ENCODE results near the gene SLC6A1. TPM values are rescaled to one million over a fixed set of nuclear protein-coding genes. Genes with fewer than 3 reads are reported as not detected.

SLC6A1 gene
- total and polyA plus RNA-seq, 7 donors, result 0.27 to 1.9 (median 0.36) TPM

DNA sequence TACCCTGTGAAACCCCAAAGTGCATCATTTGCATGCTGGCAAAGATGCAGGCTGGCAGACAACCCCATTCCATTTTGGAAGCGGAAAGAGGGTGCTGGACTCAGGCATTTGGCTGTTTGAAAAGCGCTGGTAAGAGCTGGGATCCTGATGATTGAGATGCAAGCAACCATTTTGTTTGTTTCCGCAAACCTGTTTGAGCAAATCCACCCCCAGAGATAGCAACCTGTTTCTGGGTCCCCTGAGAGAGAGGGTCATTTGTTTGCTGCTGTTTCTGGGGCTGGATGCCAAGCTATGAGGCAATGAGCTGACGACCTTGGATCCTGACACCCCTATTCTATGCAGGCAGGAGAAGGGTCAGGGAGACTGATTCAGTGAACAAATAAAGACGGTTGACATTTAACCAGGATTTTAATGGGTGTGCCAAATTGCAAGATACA is 9.8 kb downstream of the SLC6A1 start:
- Histone ChIP-seq H3K4me1 (no peaks in the 10 kb centered on the region), H3K4me3 (no peak overlapping the region), H3K27me3 (ENCODE audit: insufficient read depth in 3 of 3, low read length in 2 of 3) (peaks cover 0 to 12% (median 5%) of the 10 kb centered on the region in 3 donors), H3K27ac (no peak overlapping the region), H3K36me3 (ENCODE audit: insufficient read depth in 1 of 2, low read depth in 1 of 2) (no peaks in the 10 kb centered on the region), H3K9me3 (no peaks in the 10 kb centered on the region)
- no peak for TF ChIP-seq CTCF (IDR thresholded peaks at IDR 0.05)
- WGBS, 3 donors, result 31 to 36% (median 35%) methylated on average over 5 of the region's 5 CpGs
- intact Hi-C loops (cut with DNase I), result no loop called here
- ATAC-seq (no peak), DNase-seq (no peak)

GRCh38 chr3:11004563-11004962 is 12.0 kb downstream of the SLC6A1 start:
- Histone ChIP-seq H3K27ac (no peak overlapping the region), H3K27me3 (ENCODE audit: insufficient read depth in 3 of 3, low read length in 2 of 3) (peaks cover 0 to 12% (median 5%) of the 10 kb centered on the region in 3 donors), H3K36me3 (ENCODE audit: insufficient read depth in 1 of 2, low read depth in 1 of 2) (no peaks in the 10 kb centered on the region), H3K4me1 (no peaks in the 10 kb centered on the region), H3K4me3 (no peak overlapping the region), H3K9me3 (no peaks in the 10 kb centered on the region)
- DNase-seq (no peak), ATAC-seq (no peak)
- WGBS, 3 donors, result 43 to 56% (median 45%) methylated on average over 8 of the region's 8 CpGs
- TF ChIP-seq CTCF (IDR thresholded peaks at IDR 0.05), result no peak
- intact Hi-C loops (cut with DNase I), result no loop called here

GRCh38 chr3:11005686-11006256 is 13.2 kb downstream of the SLC6A1 start:
- 61 to 64% (median 62%) methylated on average over 6 of the region's 6 CpGs for WGBS, 3 donors
- DNase-seq (no peak), ATAC-seq (no peak)
- H3K27ac ChIP-seq, result no peak overlapping the region
- no peaks in the 10 kb centered on the region for H3K4me1 ChIP-seq
- intact Hi-C loops (cut with DNase I), result no loop called here
- TF ChIP-seq CTCF (IDR thresholded peaks at IDR 0.05), result no peak
- no peaks in the 10 kb centered on the region for H3K36me3 ChIP-seq (ENCODE audit: insufficient read depth in 1 of 2, low read depth in 1 of 2)
- H3K27me3 ChIP-seq (ENCODE audit: insufficient read depth in 3 of 3, low read length in 2 of 3), result peaks cover 0 to 12% (median 2%) of the 10 kb centered on the region in 3 donors
- no peak overlapping the region for H3K4me3 ChIP-seq
- H3K9me3 ChIP-seq, result no peaks in the 10 kb centered on the region

- Histone ChIP-seq H3K4me1 (no peaks in the 10 kb centered on the region), H3K4me3 (no peak overlapping the region), H3K27me3 (ENCODE audit: insufficient read depth in 3 of 3, low read length in 2 of 3) (peaks cover 0 to 4% (median 0%) of the 10 kb centered on the region in 3 donors), H3K9me3 (no peaks in the 10 kb centered on the region), H3K27ac (no peak overlapping the region), H3K36me3 (ENCODE audit: insufficient read depth in 1 of 2, low read depth in 1 of 2) (no peaks in the 10 kb centered on the region)
- WGBS, 3 donors, result 56 to 60% (median 58%) methylated on average over 20 of the region's 20 CpGs
- intact Hi-C loops (cut with DNase I), result no loop called here
- DNase-seq (no peak), ATAC-seq (no peak)
- no peak for TF ChIP-seq CTCF (IDR thresholded peaks at IDR 0.05)
Measured at GRCh38 chr3:11006986-11007933, 14.7 kb downstream of the SLC6A1 start.

All from psoas muscle (tissue), 8 donors.